HepG2 (cell line): ENCODE results near the gene FBF1.

Experiments
- ARID2 ChIP-seq: sonication (generic); formaldehyde crosslinking; IDR thresholded peaks from 2 replicates; pipeline ENCODE4 v1.8.1; 2022; ENCODE audit warnings: mild to moderate bottlenecking, missing genetic modification reagents, borderline replicate concordance
- ATF2 ChIP-seq: sonication (generic); formaldehyde crosslinking; IDR thresholded peaks from 2 replicates; pipeline ENCODE4 v1.4.0; 2020; ENCODE audit warnings: missing genetic modification reagents
- CTCF ChIP-seq: sonication (generic); formaldehyde crosslinking; IDR thresholded peaks from 2 replicates; pipeline ENCODE4 v1.5.0; 2020; ENCODE audit warnings: mild to moderate bottlenecking, missing genetic modification reagents, moderate library complexity
- FOSL2 ChIP-seq: sonication (generic); formaldehyde crosslinking; IDR thresholded peaks from 2 replicates; pipeline ENCODE4 v1.4.0; 2020; ENCODE audit warnings: missing genetic modification reagents
- MAZ ChIP-seq, 2 experiments: sonication (generic) in 1 of 2; formaldehyde crosslinking in 1 of 2; IDR thresholded peaks; 2 replicates each; pipeline versions ENCODE4 v1.5.0 to v1.6.1; 2012 to 2020; ENCODE audit warnings: low read depth in 2 of 2, mild to moderate bottlenecking in 2 of 2, borderline replicate concordance in 1 of 2, improper control_type of control experiment in 1 of 2, low read length in 1 of 2, missing genetic modification reagents in 1 of 2, moderate library complexity in 1 of 2
- POLR2A ChIP-seq, 2 experiments: IDR thresholded peaks; 2 replicates each; pipeline ENCODE4 v1.6.1; 2011; ENCODE audit warnings: low read depth in 2 of 2, low read length in 2 of 2, mild to moderate bottlenecking in 1 of 2, moderate library complexity in 1 of 2; ENCODE audit not compliant: insufficient read depth in 1 of 2
- ZNF207 ChIP-seq: fragments of 450-650 bp; IDR thresholded peaks from 2 replicates; pipeline ENCODE4 v1.6.1; 2016; ENCODE audit warnings: antibody characterized with exemption, borderline replicate concordance
- ZNF768 ChIP-seq: sonication (generic); formaldehyde crosslinking; IDR thresholded peaks from 2 replicates; pipeline ENCODE4 v1.4.0; 2020; ENCODE audit warnings: missing genetic modification reagents

GRCh38 chr17:75898791-75899190, 42.1 kb downstream of the FBF1 start:
- no peak for TF ChIP-seq MAZ (IDR thresholded peaks at IDR 0.05; ENCODE audit: borderline replicate concordance, low read depth, low read length)
- no peak for TF ChIP-seq MAZ (CRISPR knock-in tag; IDR thresholded peaks at IDR 0.05; ENCODE audit: low read depth)
- TF ChIP-seq ZNF207 = no peak
- TF ChIP-seq ATF2 = no peak
- TF ChIP-seq POLR2A (IDR thresholded peaks at IDR 0.05; ENCODE audit: insufficient read depth in 1 of 2, low read depth in 2 of 2, low read length in 2 of 2) = no peak
- no peak for TF ChIP-seq FOSL2 (CRISPR knock-in tag)
- no peak for TF ChIP-seq CTCF
- no peak for TF ChIP-seq ZNF768 (CRISPR knock-in tag)
- TF ChIP-seq ARID2 = no peak
